Ovary (tissue), 3 donors: Measurements from ENCODE around the gene ZDHHC22.

Experiments used
- EP300 ChIP-seq: sonication (generic); formaldehyde crosslinking; IDR thresholded peaks from one replicate; pipeline ENCODE4 v1.6.1; 2017; ENCODE audit warnings: antibody characterized with exemption
- POLR2A ChIP-seq: fragments of 450-650 bp; IDR thresholded peaks from one replicate; pipeline ENCODE4 v1.6.1; 2017; ENCODE audit warnings: antibody characterized with exemption, mild to moderate bottlenecking, moderate library complexity
- TF ChIP-seq, protein P1 (sequence below), 3 donors: fragments of 450-650 bp in 2 of 3; fragments of 200-600 bp in 1 of 3; IDR thresholded peaks; one replicate each; pipeline versions ENCODE4 v1.5.1 to v1.8.0; 2016 to 2022; ENCODE audit warnings: antibody characterized with exemption in 3 of 3, mild to moderate bottlenecking in 1 of 3
- donor health status: DM: no; HTN: no; CAD: no.

- TF ChIP-seq, protein P1, sequence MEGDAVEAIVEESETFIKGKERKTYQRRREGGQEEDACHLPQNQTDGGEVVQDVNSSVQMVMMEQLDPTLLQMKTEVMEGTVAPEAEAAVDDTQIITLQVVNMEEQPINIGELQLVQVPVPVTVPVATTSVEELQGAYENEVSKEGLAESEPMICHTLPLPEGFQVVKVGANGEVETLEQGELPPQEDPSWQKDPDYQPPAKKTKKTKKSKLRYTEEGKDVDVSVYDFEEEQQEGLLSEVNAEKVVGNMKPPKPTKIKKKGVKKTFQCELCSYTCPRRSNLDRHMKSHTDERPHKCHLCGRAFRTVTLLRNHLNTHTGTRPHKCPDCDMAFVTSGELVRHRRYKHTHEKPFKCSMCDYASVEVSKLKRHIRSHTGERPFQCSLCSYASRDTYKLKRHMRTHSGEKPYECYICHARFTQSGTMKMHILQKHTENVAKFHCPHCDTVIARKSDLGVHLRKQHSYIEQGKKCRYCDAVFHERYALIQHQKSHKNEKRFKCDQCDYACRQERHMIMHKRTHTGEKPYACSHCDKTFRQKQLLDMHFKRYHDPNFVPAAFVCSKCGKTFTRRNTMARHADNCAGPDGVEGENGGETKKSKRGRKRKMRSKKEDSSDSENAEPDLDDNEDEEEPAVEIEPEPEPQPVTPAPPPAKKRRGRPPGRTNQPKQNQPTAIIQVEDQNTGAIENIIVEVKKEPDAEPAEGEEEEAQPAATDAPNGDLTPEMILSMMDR (IDR thresholded peaks at IDR 0.05), result no peak
- no peak for TF ChIP-seq EP300
- TF ChIP-seq POLR2A, result no peak
These were observed 31.3 kb upstream of the ZDHHC22 start for GRCh38 chr14:77172916-77173315.
